K562 (cell line): ENCODE measurements around the gene OR4Q2. TPM values are rescaled to one million over a fixed set of nuclear protein-coding genes. Genes with fewer than 3 reads are reported as not detected.

Experiments
- ATAC-seq: fragments of 200-7000 bp; cut with Tn5 transposase; 3 replicates; pipeline ENCODE4 v1.9.1; 2020; ENCODE audit warnings: moderate library complexity
- BruUV-seq: library from RNA; stranded (reverse); fragments of 400-500 nt; replicated peaks from 2 replicates; lab custom pipeline; 2021; lab: Mats Ljungman, UMichigan
- CTCF ChIA-PET: fragments of 300-600 bp; formaldehyde crosslinking; extraction: SDS; loops from one replicate; lab custom pipeline; 2021; ENCODE audit warnings: low intra/inter-chr PET ratio; lab: Yijun Ruan, JAX
- POLR2A ChIA-PET: fragments of 300-600, 350-650 bp; sonication (Branson Sonifier 250); formaldehyde crosslinking; extraction: SDS; loops from one replicate; lab custom pipeline; 2021; ENCODE audit warnings: antibody characterized with exemption, inconsistent platforms; lab: Yijun Ruan, JAX
- DNase-seq, 4 experiments: peaks; one replicate each; pipeline versions ENCODE4 v3.0.0 to v3.0.0-alpha.2; 2011 to 2018; ENCODE audit warnings: low spot score in 3 of 4, mixed read lengths in 3 of 4; ENCODE audit errors: extremely low read depth in 1 of 4
- FAIRE-seq: peaks from 2 replicates; lab custom pipeline; 2011; peaks lifted over from hg19 to GRCh38; lab: Jason Lieb, UNC
- H2AFZ ChIP-seq: 2 replicates; pipeline ENCODE4 v1.6.0; 2011; ENCODE audit warnings: low read depth, low read length, control low read depth, inconsistent platforms
- H3K27ac ChIP-seq: fragments of 200-600 bp; 3 replicates; pipeline ENCODE4 v1.8.0; 2011; ENCODE audit warnings: low read depth, mild to moderate bottlenecking, control low read depth, inconsistent platforms, low read length, moderate library complexity, mixed read lengths; ENCODE audit errors: extremely low read depth
- H3K27me3 ChIP-seq, 2 experiments: fragments of 300-600 bp in 1 of 2; 2 replicates in 1 of 2; 3 replicates in 1 of 2; pipeline versions ENCODE4 v1.6.0 to v1.8.0; 2011; ENCODE audit warnings: inconsistent platforms in 2 of 2, low read length in 2 of 2, mild to moderate bottlenecking in 1 of 2, mixed read lengths in 1 of 2, moderate library complexity in 1 of 2; ENCODE audit not compliant: control insufficient read depth in 2 of 2, insufficient read depth in 2 of 2
- H3K36me3 ChIP-seq: fragments of 300-600 bp; 3 replicates; pipeline ENCODE4 v1.8.0; 2011; ENCODE audit warnings: mild to moderate bottlenecking, low read length, inconsistent platforms; ENCODE audit not compliant: control insufficient read depth, insufficient read depth
- H3K4me1 ChIP-seq, 2 experiments: fragments of 200-600 bp in 1 of 2; replicated peaks in 1 of 2; 2 replicates in 1 of 2; 3 replicates in 1 of 2; pipeline versions ENCODE4 v1.5.1 to v1.8.0; 2011; ENCODE audit warnings: inconsistent platforms in 2 of 2, low read length in 2 of 2, mild to moderate bottlenecking in 1 of 2, mixed read lengths in 1 of 2, moderate library complexity in 1 of 2; ENCODE audit not compliant: control insufficient read depth in 2 of 2, insufficient read depth in 2 of 2
- H3K4me2 ChIP-seq: 2 replicates; pipeline ENCODE4 v1.6.1; 2011; ENCODE audit warnings: low read length, control low read depth, inconsistent platforms, mixed read lengths; ENCODE audit not compliant: insufficient read depth
- H3K4me3 ChIP-seq: fragments of 200-600 bp; sonication (generic), shearing (Covaris generic); 2 replicates; pipeline ENCODE4 v1.5.1; 2016; ENCODE audit warnings: control low read depth, inconsistent platforms
- H3K79me2 ChIP-seq: fragments of 200-600 bp; 3 replicates; pipeline ENCODE4 v1.8.0; 2011; ENCODE audit warnings: low read length, inconsistent platforms; ENCODE audit not compliant: control insufficient read depth, insufficient read depth
- H3K9ac ChIP-seq, 2 experiments: 2 replicates each; pipeline versions ENCODE4 v1.6.0 to v1.6.1; 2011; ENCODE audit warnings: low read depth in 2 of 2, low read length in 2 of 2, control low read depth in 1 of 2, inconsistent platforms in 1 of 2, mild to moderate bottlenecking in 1 of 2, mixed read lengths in 1 of 2; ENCODE audit not compliant: insufficient read depth in 1 of 2
- H3K9me1 ChIP-seq: one replicate; pipeline ENCODE4 v1.6.0; 2011; ENCODE audit warnings: inconsistent platforms, mild to moderate bottlenecking, low read length, moderate library complexity; ENCODE audit not compliant: control insufficient read depth, insufficient read depth
- H3K9me3 ChIP-seq: replicated peaks from 2 replicates; pipeline ENCODE4 v1.5.1; 2011; ENCODE audit warnings: low read depth, low read length, inconsistent platforms; ENCODE audit not compliant: control insufficient read depth, insufficient read depth
- H4K20me1 ChIP-seq: replicated peaks from 2 replicates; pipeline ENCODE4 v1.6.1; 2011; ENCODE audit warnings: low read length, inconsistent platforms, mixed read lengths; ENCODE audit not compliant: control insufficient read depth, insufficient read depth
- ARID1B ChIP-seq: fragments of 450-650 bp; IDR thresholded peaks from 2 replicates; pipeline ENCODE4 v1.6.1; 2016; ENCODE audit warnings: antibody characterized with exemption, mild to moderate bottlenecking, inconsistent platforms
- CBFA2T2 ChIP-seq: fragments of 450-650 bp; conservative IDR thresholded peaks from 2 replicates; pipeline ENCODE4 v1.6.1; 2017; ENCODE audit warnings: mild to moderate bottlenecking
- CBFA2T3 ChIP-seq: fragments of 450-650 bp; IDR thresholded peaks from 2 replicates; pipeline ENCODE4 v1.6.1; 2017
- CTBP1 ChIP-seq: fragments of 450-650 bp; IDR thresholded peaks from 2 replicates; pipeline ENCODE4 v1.6.1; 2016; ENCODE audit warnings: borderline replicate concordance
- EP300 ChIP-seq: IDR thresholded peaks from 2 replicates; pipeline ENCODE4 v1.6.1; 2012; ENCODE audit warnings: low read length, improper control_type of control experiment
- FOXA3 ChIP-seq, 2 experiments: fragments of 450-650 bp in 1 of 2; sonication (generic) in 1 of 2; formaldehyde crosslinking; IDR thresholded peaks in 1 of 2; conservative IDR thresholded peaks in 1 of 2; 2 replicates each; pipeline versions ENCODE4 v1.4.0 to v1.8.0; 2020 to 2022; ENCODE audit warnings: mild to moderate bottlenecking in 2 of 2, missing genetic modification reagents in 1 of 2
- FOXJ2 ChIP-seq: fragments of 200-800 bp; sonication (Bioruptor generic); IDR thresholded peaks from 2 replicates; pipeline ENCODE4 v1.6.1; 2016; ENCODE audit warnings: missing genetic modification characterization, missing compliant biosample characterization
- L3MBTL2 ChIP-seq: fragments of 450-650 bp; IDR thresholded peaks from 2 replicates; pipeline ENCODE4 v1.6.1; 2016; ENCODE audit warnings: mild to moderate bottlenecking, moderate library complexity
- SOX6 ChIP-seq: fragments of 450-650 bp; IDR thresholded peaks from 2 replicates; pipeline ENCODE4 v1.6.1; 2014; ENCODE audit warnings: mild to moderate bottlenecking
- TAL1 ChIP-seq: fragments of 450-650 bp; IDR thresholded peaks from 2 replicates; pipeline ENCODE4 v1.6.1; 2016; ENCODE audit warnings: mild to moderate bottlenecking
- TEAD4 ChIP-seq, 2 experiments: sonication (generic) in 1 of 2; formaldehyde crosslinking in 1 of 2; IDR thresholded peaks; 2 replicates each; pipeline versions ENCODE4 v1.6.1 to v1.8.0; 2012 to 2022; ENCODE audit warnings: borderline replicate concordance in 1 of 2, inconsistent platforms in 1 of 2, low read length in 1 of 2, mild to moderate bottlenecking in 1 of 2, missing genetic modification reagents in 1 of 2
- XRCC4 ChIP-seq: IDR thresholded peaks from one replicate; pipeline ENCODE4 v1.6.1; 2011; ENCODE audit not compliant: insufficient read depth, insufficient read length; ENCODE audit errors: extremely low read depth
- WGBS: fragments of 100-300 bp; shearing (Covaris generic); methylation state at CpG from one replicate; pipeline ENCODE4 v1.1.6; 2016; ENCODE audit warnings: low coverage, mixed read lengths; ENCODE audit not compliant: insufficient coverage; ENCODE audit errors: missing lambda C conversion rate; 5-methylcytosine and 5-hydroxymethylcytosine counted together
- in situ Hi-C: fragments of 300-500 bp; cut with MboI; formaldehyde crosslinking; loops from 4 replicates; pipeline ENCODE4 v1.15.0; 2018; ENCODE audit warnings: inconsistent platforms, mixed read lengths
- intact Hi-C: fragments of 100-400 bp; cut with micrococcal nuclease; formaldehyde crosslinking; loops from 2 replicates; pipeline ENCODE4 v1.14.2; 2022
- polyA plus RNA-seq, 8 experiments: library from polyadenylated mRNA; depleted of rRNA in 4 of 8; stranded (reverse) in 5 of 8; unstranded in 3 of 8; fragments of >200 nt; fragmentation: Nextera tagmentation in 2 of 8; fragmentation: Illumina TruSeq in 1 of 8; extraction: Ambion mirVana in 2 of 8; extraction: Trizol in 1 of 8; gene quantifications; 2 replicates each; pipeline versions ENCODE4 v1.2.1 to v1.2.3, GENCODE V29; 2011 to 2014; ENCODE audit warnings: inconsistent platforms in 1 of 8, missing spikeins in 1 of 8
- total RNA-seq, 7 experiments: library from RNA; depleted of rRNA in 6 of 7; stranded (reverse); fragments of >200 nt in 6 of 7; fragmentation: Illumina TruSeq in 2 of 7; extraction: Trizol in 2 of 7; gene quantifications; 2 replicates each; pipeline versions ENCODE4 v1.2.1 to v1.2.3, GENCODE V29; 2011 to 2021; ENCODE audit warnings: low replicate concordance in 1 of 7
- TF ChIP-seq, protein P1 (sequence below), 2 experiments: fragments of 450-650 bp in 1 of 2; sonication (generic) in 1 of 2; formaldehyde crosslinking; conservative IDR thresholded peaks; 2 replicates each; pipeline versions ENCODE4 v1.4.0 to v1.8.1; 2020 to 2022; ENCODE audit warnings: mild to moderate bottlenecking in 1 of 2, missing genetic modification reagents in 1 of 2

OR4Q2 gene
- total and polyA plus RNA-seq, 9 of the 15 experiments (the other 6 are each of a cell fraction or from before 2014, with no cell fraction given): not detected

- no peak overlapping the region for H3K27ac ChIP-seq
- intact Hi-C loops (no loop called here), in situ Hi-C loops (no loop called here)
- no peaks in the 10 kb centered on the region for H4K20me1 ChIP-seq
- no peaks in the 10 kb centered on the region for H3K9me1 ChIP-seq
- peak in 1 of 4 experiments; percentile 3 for DNase-seq
- WGBS: no CpG with 5 or more reads among the region's 1 CpG
- H3K36me3 ChIP-seq: no peaks in the 10 kb centered on the region
- no peak for ATAC-seq
- no peaks in the 10 kb centered on the region for H3K27me3 ChIP-seq
- H3K9ac ChIP-seq: no peak overlapping the region
- no TSS peak for BruUV-seq
- peaks cover 0 to 27% of the 10 kb centered on the region in 2 experiments; a peak in 4 of 5 replicates for H3K4me1 ChIP-seq
- H2AFZ ChIP-seq: no peak overlapping the region; the same call in 1 of the 2 replicates
- ChIA-PET POLR2A (no interaction called here), CTCF (no interaction called here)
- H3K9me3 ChIP-seq: no peaks in the 10 kb centered on the region
- no peak overlapping the region for H3K4me3 ChIP-seq
- H3K4me2 ChIP-seq: no peak overlapping the region; the same call in 1 of the 2 replicates
- FAIRE-seq: no peak
- TF ChIP-seq CBFA2T3 (peak; percentile 60; the same call in 1 of the 2 replicates), FOXA3 (CRISPR knock-in tag; conservative IDR thresholded peaks at IDR 0.05 in 1 of 2, IDR thresholded peaks at IDR 0.05 in 1 of 2) (0 out of 4 replicates have a peak, but pooled peaks of 1 of the 2 experiments have one; percentile 36), CTBP1 (peak; percentile 35; the same call in 1 of the 2 replicates), L3MBTL2 (no peak), TAL1 (peak; percentile 43), XRCC4 (no peak), EP300 (peak; percentile 21; the same call in 1 of the 2 replicates), TEAD4 (IDR thresholded peaks at IDR 0.05; ENCODE audit: low read length) (peak; percentile 35; the same call in 1 of the 2 replicates), TEAD4 (CRISPR knock-in tag; IDR thresholded peaks at IDR 0.05; ENCODE audit: borderline replicate concordance) (no peak), ARID1B (peak; percentile 49), CBFA2T2 (peak; percentile 41; the same call in 1 of the 2 replicates), SOX6 (peak; percentile 72; the same call in 1 of the 2 replicates), FOXJ2 (tag) (peak; percentile 61)
- TF ChIP-seq, protein P1, sequence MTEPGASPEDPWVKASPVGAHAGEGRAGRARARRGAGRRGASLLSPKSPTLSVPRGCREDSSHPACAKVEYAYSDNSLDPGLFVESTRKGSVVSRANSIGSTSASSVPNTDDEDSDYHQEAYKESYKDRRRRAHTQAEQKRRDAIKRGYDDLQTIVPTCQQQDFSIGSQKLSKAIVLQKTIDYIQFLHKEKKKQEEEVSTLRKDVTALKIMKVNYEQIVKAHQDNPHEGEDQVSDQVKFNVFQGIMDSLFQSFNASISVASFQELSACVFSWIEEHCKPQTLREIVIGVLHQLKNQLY (CRISPR knock-in tag; conservative IDR thresholded peaks at IDR 0.05): no peak
- H3K79me2 ChIP-seq: no peaks in the 10 kb centered on the region
Observed at GRCh38 chr14:20048202-20048601, 46.2 kb downstream of the OR4Q2 start.

Other genes with a start within 250 kb of the OR4Q2 start
Only the 7 nearest of the 15 such genes appear.
- gene OR4K5, start 81.6 kb upstream of the OR4Q2 start, total RNA-seq (2014; rRNA removed): not detected in 2 replicates
- gene OR4K5, start 81.6 kb upstream of the OR4Q2 start, total RNA-seq (2014; rRNA removed; fragmentation: Illumina TruSeq; extraction: Trizol): not detected in 2 replicates
- gene OR4K5, start 81.6 kb upstream of the OR4Q2 start, total RNA-seq (2015; rRNA removed; fragmentation: Illumina TruSeq; extraction: Trizol): not detected in 2 replicates
- not detected in 2 replicates for gene OR4K5, start 81.6 kb upstream of the OR4Q2 start, total RNA-seq (2021)
- gene OR4K5, start 81.6 kb upstream of the OR4Q2 start, polyA plus RNA-seq (2011; rRNA removed): not detected in 2 replicates
- gene OR4K5, start 81.6 kb upstream of the OR4Q2 start, polyA plus RNA-seq (2014; fragmentation: Illumina TruSeq; extraction: Trizol): not detected in 2 replicates
- gene OR4K5, start 81.6 kb upstream of the OR4Q2 start, polyA plus RNA-seq (2014; fragmentation: Nextera tagmentation; extraction: Ambion mirVana): not detected
- not detected in 2 replicates for gene OR4K5, start 81.6 kb upstream of the OR4Q2 start, polyA plus RNA-seq (2014; rRNA removed)
- not detected in 2 replicates for gene OR4K1, start 71.2 kb upstream of the OR4Q2 start, total RNA-seq (2014; rRNA removed)
- not detected in 2 replicates for gene OR4K1, start 71.2 kb upstream of the OR4Q2 start, total RNA-seq (2014; rRNA removed; fragmentation: Illumina TruSeq; extraction: Trizol)
- not detected in 2 replicates for gene OR4K1, start 71.2 kb upstream of the OR4Q2 start, total RNA-seq (2015; rRNA removed; fragmentation: Illumina TruSeq; extraction: Trizol)
- not detected in 2 replicates for gene OR4K1, start 71.2 kb upstream of the OR4Q2 start, total RNA-seq (2021)
- gene OR4K1, start 71.2 kb upstream of the OR4Q2 start, polyA plus RNA-seq (2011; rRNA removed): not detected in 2 replicates
- not detected in 2 replicates for gene OR4K1, start 71.2 kb upstream of the OR4Q2 start, polyA plus RNA-seq (2014; fragmentation: Illumina TruSeq; extraction: Trizol)
- gene OR4K1, start 71.2 kb upstream of the OR4Q2 start, polyA plus RNA-seq (2014; fragmentation: Nextera tagmentation; extraction: Ambion mirVana): not detected
- gene OR4K1, start 71.2 kb upstream of the OR4Q2 start, polyA plus RNA-seq (2014; rRNA removed): not detected in 2 replicates
- not detected in 2 replicates for gene OR4K15, start 26.6 kb upstream of the OR4Q2 start, total RNA-seq (2014; rRNA removed)
- gene OR4K15, start 26.6 kb upstream of the OR4Q2 start, total RNA-seq (2014; rRNA removed; fragmentation: Illumina TruSeq; extraction: Trizol): not detected in 2 replicates
- gene OR4K15, start 26.6 kb upstream of the OR4Q2 start, total RNA-seq (2015; rRNA removed; fragmentation: Illumina TruSeq; extraction: Trizol): not detected in 2 replicates
- gene OR4K15, start 26.6 kb upstream of the OR4Q2 start, total RNA-seq (2021): not detected in 2 replicates
- not detected in 2 replicates for gene OR4K15, start 26.6 kb upstream of the OR4Q2 start, polyA plus RNA-seq (2011; rRNA removed)
- not detected in 2 replicates for gene OR4K15, start 26.6 kb upstream of the OR4Q2 start, polyA plus RNA-seq (2014; fragmentation: Illumina TruSeq; extraction: Trizol)
- not detected for gene OR4K15, start 26.6 kb upstream of the OR4Q2 start, polyA plus RNA-seq (2014; fragmentation: Nextera tagmentation; extraction: Ambion mirVana)
- gene OR4K15, start 26.6 kb upstream of the OR4Q2 start, polyA plus RNA-seq (2014; rRNA removed): not detected in 2 replicates
- not detected in 2 replicates for gene OR4K14, start 17.1 kb downstream of the OR4Q2 start, total RNA-seq (2014; rRNA removed)
- gene OR4K14, start 17.1 kb downstream of the OR4Q2 start, total RNA-seq (2014; rRNA removed; fragmentation: Illumina TruSeq; extraction: Trizol): not detected in 2 replicates
- gene OR4K14, start 17.1 kb downstream of the OR4Q2 start, total RNA-seq (2015; rRNA removed; fragmentation: Illumina TruSeq; extraction: Trizol): not detected in 2 replicates
- not detected in 2 replicates for gene OR4K14, start 17.1 kb downstream of the OR4Q2 start, total RNA-seq (2021)
- not detected in 2 replicates for gene OR4K14, start 17.1 kb downstream of the OR4Q2 start, polyA plus RNA-seq (2011; rRNA removed)
- gene OR4K14, start 17.1 kb downstream of the OR4Q2 start, polyA plus RNA-seq (2014; fragmentation: Illumina TruSeq; extraction: Trizol): not detected in 2 replicates
- gene OR4K14, start 17.1 kb downstream of the OR4Q2 start, polyA plus RNA-seq (2014; fragmentation: Nextera tagmentation; extraction: Ambion mirVana): not detected
- not detected in 2 replicates for gene OR4K14, start 17.1 kb downstream of the OR4Q2 start, polyA plus RNA-seq (2014; rRNA removed)
- not detected in 2 replicates for gene OR4K13, start 33.9 kb downstream of the OR4Q2 start, total RNA-seq (2014; rRNA removed)
- not detected in 2 replicates for gene OR4K13, start 33.9 kb downstream of the OR4Q2 start, total RNA-seq (2014; rRNA removed; fragmentation: Illumina TruSeq; extraction: Trizol)
- not detected in 2 replicates for gene OR4K13, start 33.9 kb downstream of the OR4Q2 start, total RNA-seq (2015; rRNA removed; fragmentation: Illumina TruSeq; extraction: Trizol)
- not detected in 2 replicates for gene OR4K13, start 33.9 kb downstream of the OR4Q2 start, total RNA-seq (2021)
- not detected in 2 replicates for gene OR4K13, start 33.9 kb downstream of the OR4Q2 start, polyA plus RNA-seq (2011; rRNA removed)
- not detected in 2 replicates for gene OR4K13, start 33.9 kb downstream of the OR4Q2 start, polyA plus RNA-seq (2014; fragmentation: Illumina TruSeq; extraction: Trizol)
- not detected for gene OR4K13, start 33.9 kb downstream of the OR4Q2 start, polyA plus RNA-seq (2014; fragmentation: Nextera tagmentation; extraction: Ambion mirVana)
- gene OR4K13, start 33.9 kb downstream of the OR4Q2 start, polyA plus RNA-seq (2014; rRNA removed): not detected in 2 replicates
- gene OR4L1, start 57.9 kb downstream of the OR4Q2 start, total RNA-seq (2014; rRNA removed): not detected in 2 replicates
- gene OR4L1, start 57.9 kb downstream of the OR4Q2 start, total RNA-seq (2014; rRNA removed; fragmentation: Illumina TruSeq; extraction: Trizol): not detected in 2 replicates
- gene OR4L1, start 57.9 kb downstream of the OR4Q2 start, total RNA-seq (2015; rRNA removed; fragmentation: Illumina TruSeq; extraction: Trizol): not detected in 2 replicates
- not detected in 2 replicates for gene OR4L1, start 57.9 kb downstream of the OR4Q2 start, total RNA-seq (2021)
- gene OR4L1, start 57.9 kb downstream of the OR4Q2 start, polyA plus RNA-seq (2011; rRNA removed): not detected in 2 replicates
- not detected in 2 replicates for gene OR4L1, start 57.9 kb downstream of the OR4Q2 start, polyA plus RNA-seq (2014; fragmentation: Illumina TruSeq; extraction: Trizol)
- not detected for gene OR4L1, start 57.9 kb downstream of the OR4Q2 start, polyA plus RNA-seq (2014; fragmentation: Nextera tagmentation; extraction: Ambion mirVana)
- not detected in 2 replicates for gene OR4L1, start 57.9 kb downstream of the OR4Q2 start, polyA plus RNA-seq (2014; rRNA removed)
- not detected in 2 replicates for gene OR4K17, start 108.6 kb downstream of the OR4Q2 start, total RNA-seq (2014; rRNA removed)
- gene OR4K17, start 108.6 kb downstream of the OR4Q2 start, total RNA-seq (2014; rRNA removed; fragmentation: Illumina TruSeq; extraction: Trizol): not detected in 2 replicates
- gene OR4K17, start 108.6 kb downstream of the OR4Q2 start, total RNA-seq (2015; rRNA removed; fragmentation: Illumina TruSeq; extraction: Trizol): not detected in 2 replicates
- not detected in 2 replicates for gene OR4K17, start 108.6 kb downstream of the OR4Q2 start, total RNA-seq (2021)
- not detected in 2 replicates for gene OR4K17, start 108.6 kb downstream of the OR4Q2 start, polyA plus RNA-seq (2011; rRNA removed)
- gene OR4K17, start 108.6 kb downstream of the OR4Q2 start, polyA plus RNA-seq (2014; fragmentation: Illumina TruSeq; extraction: Trizol): not detected in 2 replicates
- gene OR4K17, start 108.6 kb downstream of the OR4Q2 start, polyA plus RNA-seq (2014; fragmentation: Nextera tagmentation; extraction: Ambion mirVana): not detected
- gene OR4K17, start 108.6 kb downstream of the OR4Q2 start, polyA plus RNA-seq (2014; rRNA removed): not detected in 2 replicates